Loucy (cell line): Measurements from ENCODE around the gene VPS16.

Source experiments
- H2AFZ ChIP-seq: fragments of 200-600 bp; sonication (generic); 2 replicates; pipeline ENCODE4 v1.6.0; 2016; ENCODE audit warnings: antibody characterized with exemption, mild to moderate bottlenecking, low read length, moderate library complexity
- H3F3A ChIP-seq: fragments of 200-600 bp; 2 replicates; pipeline ENCODE4 v1.6.0; 2016; ENCODE audit warnings: antibody characterized with exemption, low read depth, mild to moderate bottlenecking
- H3K27me3 ChIP-seq: fragments of 200-600 bp; sonication (generic); 2 replicates; pipeline ENCODE4 v1.6.1; 2014; ENCODE audit warnings: low read length, mild to moderate bottlenecking; ENCODE audit not compliant: insufficient read depth, poor library complexity, severe bottlenecking
- H3K36me3 ChIP-seq: fragments of 200-600 bp; sonication (generic); 2 replicates; pipeline ENCODE4 v1.6.1; 2016; ENCODE audit warnings: low read length; ENCODE audit not compliant: insufficient read depth
- H3K4me1 ChIP-seq: fragments of 200-600 bp; sonication (generic); 2 replicates; pipeline ENCODE4 v1.5.1; 2014; ENCODE audit warnings: low read length, mild to moderate bottlenecking; ENCODE audit not compliant: insufficient read depth, poor library complexity, severe bottlenecking
- H3K4me2 ChIP-seq: fragments of 200-600 bp; sonication (generic); 2 replicates; pipeline ENCODE4 v1.6.0; 2014; ENCODE audit warnings: antibody characterized with exemption, low read length, low read depth, mild to moderate bottlenecking; ENCODE audit not compliant: poor library complexity, severe bottlenecking
- H3K4me3 ChIP-seq: fragments of 200-600 bp; sonication (generic); 2 replicates; pipeline ENCODE4 v1.5.1; 2014; ENCODE audit warnings: low read length, mild to moderate bottlenecking, mixed read lengths; ENCODE audit not compliant: poor library complexity, severe bottlenecking
- H3K79me2 ChIP-seq: fragments of 200-600 bp; sonication (generic); 2 replicates; pipeline ENCODE4 v1.6.1; 2014; ENCODE audit warnings: low read length; ENCODE audit not compliant: insufficient read depth
- H3K9ac ChIP-seq: fragments of 200-600 bp; sonication (generic); 2 replicates; pipeline ENCODE4 v1.6.0; 2014; ENCODE audit warnings: mild to moderate bottlenecking, low read depth, low read length, moderate library complexity; ENCODE audit not compliant: poor library complexity, severe bottlenecking
- H3K9me2 ChIP-seq: fragments of 200-600 bp; sonication (generic); replicated peaks from 2 replicates; pipeline ENCODE4 v1.6.1; 2016; ENCODE audit warnings: low read depth, low read length, mixed read lengths
- H3K9me3 ChIP-seq: fragments of 200-600 bp; sonication (generic); 2 replicates; pipeline ENCODE4 v1.6.1; 2014; ENCODE audit warnings: mild to moderate bottlenecking, antibody characterized with exemption, low read length, low read depth; ENCODE audit not compliant: insufficient read depth
- H4K20me1 ChIP-seq: fragments of 200-600 bp; sonication (generic); 2 replicates; pipeline ENCODE4 v1.6.0; 2014; ENCODE audit warnings: antibody characterized with exemption, low read length, mild to moderate bottlenecking; ENCODE audit not compliant: insufficient read depth, poor library complexity, severe bottlenecking
- CTCF ChIP-seq: fragments of 200-600 bp; sonication (generic); conservative IDR thresholded peaks from 2 replicates; pipeline ENCODE4 v1.5.1; 2014; ENCODE audit warnings: mild to moderate bottlenecking, antibody characterized with exemption, low read length
- EZH2phosphoT487 ChIP-seq: fragments of 200-600 bp; IDR thresholded peaks from 2 replicates; pipeline ENCODE4 v1.6.1; 2018; ENCODE audit warnings: antibody characterized with exemption, mild to moderate bottlenecking, moderate library complexity, borderline replicate concordance

VPS16 gene

GRCh38 chr20:2872459-2873009, 32.0 kb downstream of the VPS16 start:
- H3K4me1 ChIP-seq: peaks cover 49% of the 10 kb centered on the region
- H3K36me3 ChIP-seq: no peaks in the 10 kb centered on the region
- H3K9ac ChIP-seq: peak overlapping the region; percentile 71
- no peaks in the 10 kb centered on the region for H3K27me3 ChIP-seq
- peaks cover 31% of the 10 kb centered on the region for H4K20me1 ChIP-seq
- peaks cover 39% of the 10 kb centered on the region for H3K79me2 ChIP-seq
- peak; percentile 56 for TF ChIP-seq CTCF
- TF ChIP-seq EZH2phosphoT487: no peak
- peak overlapping the region; percentile 77 for H3K4me2 ChIP-seq
- no peaks in the 10 kb centered on the region; the same call in 1 of the 2 replicates for H3F3A ChIP-seq
- H3K4me3 ChIP-seq: peak overlapping the region; percentile 88
- H3K9me2 ChIP-seq: no peaks in the 10 kb centered on the region
- H2AFZ ChIP-seq: peak overlapping the region; percentile 73
- no peaks in the 10 kb centered on the region for H3K9me3 ChIP-seq

DNA sequence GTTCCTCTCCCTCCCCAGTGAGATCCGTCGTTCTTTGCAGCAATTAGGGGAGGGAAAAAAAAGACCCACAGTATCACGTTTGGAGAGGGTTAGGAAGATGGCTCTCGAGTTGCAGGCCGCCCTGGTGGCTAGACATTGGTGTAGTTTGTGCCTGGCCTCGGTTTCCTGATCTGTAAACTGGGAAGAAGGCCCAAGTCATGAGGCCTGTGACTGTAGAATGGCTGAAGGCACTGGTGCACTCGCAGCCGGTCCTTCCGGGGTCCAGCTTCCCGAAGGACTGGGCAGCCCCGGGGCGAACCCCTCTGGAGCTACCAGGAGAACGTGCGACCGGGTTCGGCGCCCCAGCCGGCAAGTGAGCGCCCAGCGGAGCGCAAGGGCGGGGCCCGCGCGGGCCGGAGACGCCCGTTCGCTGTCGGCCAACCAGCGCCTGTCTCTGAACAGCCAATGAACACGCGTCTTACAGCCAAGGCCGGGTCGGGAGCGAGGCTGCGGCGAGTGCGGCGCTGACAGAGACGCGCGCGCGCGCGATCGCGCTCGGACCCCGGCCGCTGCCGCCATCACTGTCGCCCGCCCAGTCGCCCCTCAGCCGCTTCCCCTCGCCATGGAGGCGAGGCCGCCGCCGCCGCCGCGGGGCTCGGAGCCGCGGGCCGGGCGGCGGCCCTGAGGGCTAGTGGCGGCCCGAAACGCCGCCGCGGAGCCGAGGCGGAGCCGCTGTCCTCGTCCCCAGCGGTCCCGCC, 32.6 kb downstream of the VPS16 start, which contains the start of gene PTPRA:
TSS of gene PTPRA (plus strand) at position 472 of the 737 bp plus-strand sequence. CDS start 90,797 bp downstream, outside the sequence.
- H3K4me3 ChIP-seq: peak within 1 kb of the TSS; percentile 88
- peak within 1 kb of the TSS; percentile 82 for H3K4me2 ChIP-seq
- TF ChIP-seq CTCF: no peak
- TF ChIP-seq EZH2phosphoT487: no peak
- no peaks in the 10 kb centered on the region for H3K27me3 ChIP-seq
- H3K9me2 ChIP-seq: no peaks in the 10 kb centered on the region
- H4K20me1 ChIP-seq: peaks cover 31% of the 10 kb centered on the region
- peaks cover 45% of the 10 kb centered on the region for H3K79me2 ChIP-seq
- no peaks in the 10 kb centered on the region for H3K36me3 ChIP-seq
- H2AFZ ChIP-seq: peak within 1 kb of the TSS; percentile 73
- H3K9ac ChIP-seq: peak within 1 kb of the TSS; percentile 92
- H3K9me3 ChIP-seq: no peaks in the 10 kb centered on the region
- H3F3A ChIP-seq: no peaks in the 10 kb centered on the region; the same call in 1 of the 2 replicates
- peaks cover 44% of the 10 kb centered on the region for H3K4me1 ChIP-seq

- H3K36me3 ChIP-seq: no peaks in the 10 kb centered on the region
- peaks cover 50% of the 10 kb centered on the region for H3K79me2 ChIP-seq
- H3K4me1 ChIP-seq: peaks cover 49% of the 10 kb centered on the region
- no peaks in the 10 kb centered on the region; the same call in 1 of the 2 replicates for H3F3A ChIP-seq
- peaks cover 35% of the 10 kb centered on the region for H4K20me1 ChIP-seq
- H3K4me2 ChIP-seq: peak overlapping the region; percentile 82
- H3K9me3 ChIP-seq: no peaks in the 10 kb centered on the region
- peak overlapping the region; percentile 88 for H3K4me3 ChIP-seq
- no peaks in the 10 kb centered on the region for H3K9me2 ChIP-seq
- H2AFZ ChIP-seq: peak overlapping the region; percentile 64
- H3K27me3 ChIP-seq: no peaks in the 10 kb centered on the region
- peak overlapping the region; percentile 92 for H3K9ac ChIP-seq
- TF ChIP-seq EZH2phosphoT487 (no peak), CTCF (no peak)
Observed at GRCh38 chr20:2873747-2874041, 33.1 kb downstream of the VPS16 start.
